GM18499 (cell line): ENCODE data around the gene NPL.
A peak's percentile ranks its signal among the peaks of the same experiment; 100 is the strongest.

ENCODE experiments used
- ATAC-seq: cut with Tn5 transposase; IDR thresholded peaks from one replicate; pipeline ENCODE4 v1.9.1; 2021; ENCODE audit warnings: moderate number of reproducible peaks; ENCODE audit not compliant: insufficient read depth, unreplicated experiment

The NPL gene

GRCh38 chr1:182789138-182790076 lies at the start of gene NPL:
TSS of gene NPL (plus strand) at chr1:182789773. CDS start at chr1:182794372, 4,599 bp downstream.
- peak; percentile 54 for ATAC-seq

- ATAC-seq, result no peak
Observed at GRCh38 chr1:182740120-182740519, 49.5 kb upstream of the NPL start.

- ATAC-seq, result no peak
Observed at GRCh38 chr1:182742780-182743179, 46.8 kb upstream of the NPL start.

GRCh38 chr1:182752077-182752988 lies 37.2 kb upstream of the NPL start:
- ATAC-seq, result no peak

GRCh38 chr1:182754087-182754486 lies 35.5 kb upstream of the NPL start:
- no peak for ATAC-seq

- no peak for ATAC-seq
Observed at GRCh38 chr1:182754543-182755314, 34.8 kb upstream of the NPL start.

- ATAC-seq, result no peak
Observed at GRCh38 chr1:182755632-182756031, 33.9 kb upstream of the NPL start.

GRCh38 chr1:182756423-182756822 lies 33.1 kb upstream of the NPL start:
- ATAC-seq, result no peak

GRCh38 chr1:182761396-182762395 lies 27.9 kb upstream of the NPL start:
- no peak for ATAC-seq

- ATAC-seq, result no peak
Observed at GRCh38 chr1:182762536-182762935, 27.0 kb upstream of the NPL start.

GRCh38 chr1:182764029-182764727 lies 25.4 kb upstream of the NPL start:
- ATAC-seq, result no peak

- ATAC-seq, result no peak
Observed at GRCh38 chr1:182765391-182765790, 24.2 kb upstream of the NPL start.

- no peak for ATAC-seq
Observed at GRCh38 chr1:182766050-182766449, 23.5 kb upstream of the NPL start.

- ATAC-seq, result no peak
Observed at GRCh38 chr1:182766881-182767645, 22.5 kb upstream of the NPL start.

GRCh38 chr1:182768963-182769362 lies 20.6 kb upstream of the NPL start:
- ATAC-seq, result no peak

GRCh38 chr1:182770232-182770631 lies 19.3 kb upstream of the NPL start:
- no peak for ATAC-seq

- no peak for ATAC-seq
Observed at GRCh38 chr1:182771187-182771984, 18.2 kb upstream of the NPL start.
